HepG2 (cell line): ENCODE results near the gene EEPD1. TPM values are rescaled to one million over a fixed set of nuclear protein-coding genes. Genes with fewer than 3 reads are reported as not detected.

ENCODE experiments used
- BCL6 ChIP-seq: IDR thresholded peaks from 2 replicates; pipeline ENCODE4 v1.6.1; 2016; ENCODE audit warnings: missing genetic modification reagents, missing compliant biosample characterization
- BCLAF1 ChIP-seq: fragments of 450-650 bp; IDR thresholded peaks from 2 replicates; pipeline ENCODE4 v1.6.1; 2017; ENCODE audit warnings: mild to moderate bottlenecking
- CREB1 ChIP-seq, 2 experiments: fragments of 450-650 bp in 1 of 2; IDR thresholded peaks; 2 replicates each; pipeline ENCODE4 v1.6.1; 2016 to 2017; ENCODE audit warnings: control low read depth in 1 of 2, mild to moderate bottlenecking in 1 of 2, missing compliant biosample characterization in 1 of 2, missing genetic modification characterization in 1 of 2
- EED ChIP-seq: sonication (generic); formaldehyde crosslinking; IDR thresholded peaks from 2 replicates; pipeline ENCODE4 v1.5.0; 2020; ENCODE audit warnings: mild to moderate bottlenecking, missing genetic modification reagents
- HHEX ChIP-seq: IDR thresholded peaks from 2 replicates; pipeline ENCODE4 v1.6.1; 2016; ENCODE audit warnings: control low read depth
- HOXA9 ChIP-seq: sonication (generic); formaldehyde crosslinking; IDR thresholded peaks from 2 replicates; pipeline ENCODE4 v1.8.1; 2022; ENCODE audit warnings: missing genetic modification reagents, mild to moderate bottlenecking, moderate library complexity, borderline replicate concordance
- KMT2A ChIP-seq: sonication (generic); formaldehyde crosslinking; IDR thresholded peaks from 2 replicates; pipeline ENCODE4 v1.4.0; 2020; ENCODE audit warnings: missing genetic modification reagents
- PHF20 ChIP-seq: sonication (generic); formaldehyde crosslinking; IDR thresholded peaks from 2 replicates; pipeline ENCODE4 v1.5.0; 2020; ENCODE audit warnings: mild to moderate bottlenecking, missing genetic modification reagents
- RBFOX2 ChIP-seq: fragments of 200-400 bp; formaldehyde crosslinking; IDR thresholded peaks from 2 replicates; pipeline ENCODE4 v1.6.1; 2017; ENCODE audit warnings: low read depth, mild to moderate bottlenecking, low read length
- SOX5 ChIP-seq: IDR thresholded peaks from 2 replicates; pipeline ENCODE4 v1.6.1; 2016; ENCODE audit warnings: borderline replicate concordance
- TRIM22 ChIP-seq: fragments of 450-650 bp; IDR thresholded peaks from 2 replicates; pipeline ENCODE4 v1.6.1; 2017
- WIZ ChIP-seq: sonication (generic); formaldehyde crosslinking; IDR thresholded peaks from 2 replicates; pipeline ENCODE4 v1.5.1; 2020; ENCODE audit warnings: mild to moderate bottlenecking, missing genetic modification reagents
- ZFP90 ChIP-seq: sonication (generic); formaldehyde crosslinking; IDR thresholded peaks from 2 replicates; pipeline ENCODE4 v1.8.0; 2022; ENCODE audit warnings: missing genetic modification reagents, mild to moderate bottlenecking, inconsistent platforms, borderline replicate concordance
- ZNF136 ChIP-seq: sonication (generic); formaldehyde crosslinking; IDR thresholded peaks from 2 replicates; pipeline ENCODE4 v1.8.1; 2022; ENCODE audit warnings: low read depth, mild to moderate bottlenecking, moderate library complexity, missing genetic modification reagents
- ZNF512B ChIP-seq: sonication (generic); formaldehyde crosslinking; IDR thresholded peaks from 2 replicates; pipeline ENCODE4 v1.5.1; 2020; ENCODE audit warnings: missing genetic modification reagents, mild to moderate bottlenecking, borderline replicate concordance
- ZNF615 ChIP-seq: sonication (generic); formaldehyde crosslinking; IDR thresholded peaks from 2 replicates; pipeline ENCODE4 v1.5.0; 2020; ENCODE audit warnings: mild to moderate bottlenecking, missing genetic modification reagents, borderline replicate concordance
- ZNF747 ChIP-seq: sonication (generic); formaldehyde crosslinking; IDR thresholded peaks from 2 replicates; pipeline ENCODE4 v1.8.1; 2023; ENCODE audit warnings: missing genetic modification reagents, mild to moderate bottlenecking, borderline replicate concordance
- ZNF792 ChIP-seq: IDR thresholded peaks from 2 replicates; pipeline ENCODE4 v1.6.1; 2016
- ZSCAN12 ChIP-seq: sonication (generic); formaldehyde crosslinking; IDR thresholded peaks from 2 replicates; pipeline ENCODE4 v1.9.0; 2021; ENCODE audit warnings: mild to moderate bottlenecking, missing genetic modification reagents
- ZXDC ChIP-seq: sonication (generic); formaldehyde crosslinking; IDR thresholded peaks from 2 replicates; pipeline ENCODE4 v1.5.0; 2020; ENCODE audit warnings: mild to moderate bottlenecking, missing genetic modification reagents
- polyA plus RNA-seq, 8 experiments: library from polyadenylated mRNA; depleted of rRNA in 3 of 8; stranded (reverse) in 7 of 8; unstranded in 1 of 8; fragments of >200 nt; fragmentation: Illumina TruSeq in 4 of 8; extraction: Trizol in 4 of 8; gene quantifications; 2 replicates each; pipeline versions ENCODE4 v1.2.1 to v1.2.3, GENCODE V29; 2011 to 2016; ENCODE audit warnings: low read depth in 4 of 8, missing spikeins in 1 of 8, mixed read lengths in 1 of 8; ENCODE audit not compliant: insufficient read depth in 1 of 8
- total RNA-seq, 5 experiments: library from RNA; depleted of rRNA; stranded (reverse); fragments of >200 nt; fragmentation: Illumina TruSeq; extraction: Trizol; gene quantifications; 2 replicates each; pipeline ENCODE4 v1.2.3, GENCODE V29; 2016; ENCODE audit warnings: low read depth in 1 of 5

The EEPD1 gene
- total and polyA plus RNA-seq, 2 of the 13 experiments (the other 11 are each of a cell fraction or from before 2014, with no cell fraction given) = 10.1 to 16.4 TPM

- TF ChIP-seq TRIM22 (no peak), WIZ (no peak), ZNF792 (no peak), ZXDC (CRISPR knock-in tag) (no peak), KMT2A (no peak), ZFP90 (CRISPR knock-in tag) (peak; percentile 70; the same call in 1 of the 2 replicates), BCLAF1 (no peak), PHF20 (no peak), BCL6 (CRISPR knock-in tag) (0 out of 2 replicates have a peak, but pooled peaks have one; percentile 56), HOXA9 (no peak), ZSCAN12 (CRISPR knock-in tag) (no peak), EED (CRISPR knock-in tag) (no peak), HHEX (CRISPR knock-in tag) (no peak; the same call in 1 of the 2 replicates), ZNF512B (CRISPR knock-in tag) (peak; percentile 48; the same call in 1 of the 2 replicates), CREB1 (IDR thresholded peaks at IDR 0.05) (peak; percentile 79), CREB1 (CRISPR knock-in tag; IDR thresholded peaks at IDR 0.05) (peak; percentile 52; the same call in 1 of the 2 replicates), ZNF747 (CRISPR knock-in tag) (no peak), ZNF615 (CRISPR knock-in tag) (no peak), SOX5 (CRISPR knock-in tag) (peak; percentile 60; the same call in 1 of the 2 replicates), ZNF136 (CRISPR knock-in tag) (no peak), RBFOX2 (no peak)
Measured at GRCh38 chr7:36272567-36273269, 119.7 kb downstream of the EEPD1 start (continued).
